Neural cell (in vitro differentiated cells): ENCODE measurements around the gene PEF1.

ENCODE experiments used
- CTCF ChIP-seq: fragments of 450-650 bp; IDR thresholded peaks from 2 replicates; pipeline ENCODE4 v1.5.1; 2014; ENCODE audit warnings: antibody characterized with exemption, mild to moderate bottlenecking, moderate library complexity; ENCODE audit not compliant: poor library complexity, severe bottlenecking
- EP300 ChIP-seq: fragments of 450-650 bp; conservative IDR thresholded peaks from 2 replicates; pipeline ENCODE4 v1.6.1; 2014; ENCODE audit warnings: antibody characterized with exemption, mild to moderate bottlenecking, moderate library complexity; ENCODE audit not compliant: poor library complexity, severe bottlenecking
- POLR2AphosphoS5 ChIP-seq: IDR thresholded peaks from 2 replicates; pipeline ENCODE4 v1.6.1; 2012
- REST ChIP-seq: IDR thresholded peaks from 2 replicates; pipeline ENCODE4 v1.6.1; 2012; ENCODE audit warnings: borderline replicate concordance
- SMC3 ChIP-seq: fragments of 450-650 bp; conservative IDR thresholded peaks from 2 replicates; pipeline ENCODE4 v1.6.1; 2014; ENCODE audit warnings: antibody characterized with exemption, mild to moderate bottlenecking, moderate library complexity; ENCODE audit not compliant: poor library complexity

GRCh38 chr1:31643976-31644559 lies 608 bp downstream of the PEF1 start:
- TF ChIP-seq CTCF, result no peak
- no peak for TF ChIP-seq POLR2AphosphoS5
- peak; percentile 47 for TF ChIP-seq SMC3
- no peak for TF ChIP-seq REST
- TF ChIP-seq EP300, result no peak
